Measurements from ENCODE around the gene COPG2.
"Not testable (repeated sequence)": the region's sequence is repeated elsewhere in the genome, so short reads cannot be mapped to it uniquely, and the experiment has no call there.

The COPG2 gene

DNA sequence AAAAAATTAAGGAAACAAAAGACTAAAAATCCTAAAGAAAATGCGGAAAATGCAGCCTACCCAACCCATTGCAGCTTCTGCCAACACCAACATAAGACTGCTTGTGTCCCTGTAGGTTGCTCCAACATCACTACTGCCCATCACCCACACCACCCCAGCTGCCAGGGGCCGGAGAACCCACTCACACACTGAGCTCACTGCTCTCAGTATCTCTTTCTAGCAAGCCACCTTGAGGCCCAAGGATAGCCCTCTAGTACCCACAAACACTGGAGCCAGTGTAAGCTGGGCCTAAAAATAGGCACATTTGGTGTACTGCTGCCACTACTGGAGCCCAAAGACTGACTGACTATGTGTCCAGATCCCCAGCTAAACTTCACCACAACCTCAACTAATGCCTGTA is 109.4 kb downstream of the COPG2 start:
- peaks cover 0 to 9% of the 10 kb centered on the region in 2 donors for H3K36me3 ChIP-seq (ENCODE audit: control insufficient read depth in 1 of 2, insufficient read depth in 2 of 2, low read length in 2 of 2)
- H3K9me3 ChIP-seq (ENCODE audit: control insufficient read depth in 1 of 2, low read length in 2 of 2) = no peaks in the 10 kb centered on the region
- no peak overlapping the region for H3K27ac ChIP-seq (ENCODE audit: low read length)
- no peak overlapping the region for H3K4me3 ChIP-seq (ENCODE audit: low read depth in 1 of 2, low read length in 2 of 2)
- no peaks in the 10 kb centered on the region for H3K4me1 ChIP-seq (ENCODE audit: control insufficient read depth in 1 of 2, insufficient read depth in 2 of 2, low read length in 2 of 2)
- H3K27me3 ChIP-seq (ENCODE audit: low read depth, low read length) = no peaks in the 10 kb centered on the region

DNA sequence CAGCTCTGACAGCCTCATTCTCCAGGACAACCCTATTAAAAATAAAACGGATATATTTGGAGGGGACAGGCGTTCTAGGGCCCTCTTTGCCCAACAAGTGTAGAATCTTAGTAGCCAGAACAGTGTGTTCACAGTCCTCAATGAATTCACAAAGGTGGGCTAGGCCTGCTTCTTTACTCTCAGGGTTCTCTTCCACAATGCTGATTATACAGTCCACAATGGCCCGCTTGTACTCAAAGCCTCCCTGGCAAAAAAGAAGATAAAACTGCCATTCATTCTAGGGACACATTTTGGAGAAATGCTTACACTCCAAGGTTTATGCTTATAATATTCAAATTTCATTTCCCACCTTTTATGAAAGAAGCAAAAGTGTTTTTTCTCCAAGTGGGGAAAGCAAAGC is 114.1 kb downstream of the COPG2 start:
- Histone ChIP-seq H3K4me1 (ENCODE audit: control insufficient read depth in 1 of 2, insufficient read depth in 2 of 2, low read length in 2 of 2) (no peaks in the 10 kb centered on the region), H3K9me3 (ENCODE audit: control insufficient read depth in 1 of 2, low read length in 2 of 2) (no peaks in the 10 kb centered on the region), H3K4me3 (ENCODE audit: low read depth in 1 of 2, low read length in 2 of 2) (no peak overlapping the region), H3K36me3 (ENCODE audit: control insufficient read depth in 1 of 2, insufficient read depth in 2 of 2, low read length in 2 of 2) (no peaks in the 10 kb centered on the region), H3K27me3 (ENCODE audit: low read depth, low read length) (no peaks in the 10 kb centered on the region), H3K27ac (ENCODE audit: low read length) (no peak overlapping the region)

DNA sequence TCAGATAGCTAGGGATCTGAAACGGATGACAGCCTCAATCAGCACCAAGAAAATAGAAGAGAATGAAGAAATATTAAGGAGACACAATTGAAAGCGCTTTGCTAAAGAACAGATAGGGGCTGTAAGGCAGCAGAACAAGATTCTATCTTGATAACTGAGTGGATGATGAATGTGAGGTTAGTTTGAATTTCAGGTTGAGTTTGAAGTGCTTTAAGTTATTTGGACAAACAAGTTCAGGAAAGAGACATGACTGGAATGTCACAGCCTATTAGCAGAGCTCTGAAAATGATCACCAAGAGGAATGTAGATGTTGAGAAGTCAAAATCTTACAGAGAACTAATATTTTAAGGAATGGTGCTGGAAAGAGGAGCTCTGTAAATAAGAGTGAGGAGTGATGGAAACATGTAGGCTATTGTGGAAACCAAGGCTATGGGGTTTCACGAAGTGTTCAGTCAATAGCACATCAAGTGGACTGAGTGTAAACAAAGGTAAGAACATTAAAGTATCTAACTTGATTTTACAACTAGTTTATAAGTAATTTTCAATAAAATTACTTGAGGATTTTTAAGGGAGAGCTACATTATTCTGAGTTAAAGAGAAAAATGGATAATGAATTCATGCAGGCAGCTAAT is 115.0 kb downstream of the COPG2 start:
- Histone ChIP-seq H3K4me1 (ENCODE audit: control insufficient read depth in 1 of 2, insufficient read depth in 2 of 2, low read length in 2 of 2) (no peaks in the 10 kb centered on the region), H3K36me3 (ENCODE audit: control insufficient read depth in 1 of 2, insufficient read depth in 2 of 2, low read length in 2 of 2) (no peaks in the 10 kb centered on the region), H3K27me3 (ENCODE audit: low read depth, low read length) (no peaks in the 10 kb centered on the region), H3K27ac (ENCODE audit: low read length) (no peak overlapping the region), H3K9me3 (ENCODE audit: control insufficient read depth in 1 of 2, low read length in 2 of 2) (no peaks in the 10 kb centered on the region), H3K4me3 (ENCODE audit: low read depth in 1 of 2, low read length in 2 of 2) (no peak overlapping the region)

- Histone ChIP-seq H3K4me1 (ENCODE audit: control insufficient read depth in 1 of 2, insufficient read depth in 2 of 2, low read length in 2 of 2) (no peaks in the 10 kb centered on the region), H3K27ac (ENCODE audit: low read length) (no peak overlapping the region), H3K27me3 (ENCODE audit: low read depth, low read length) (no peaks in the 10 kb centered on the region)
Measured at GRCh38 chr7:130544356-130544755, 124.2 kb downstream of the COPG2 start.

GRCh38 chr7:130543487-130544010 is 125.0 kb downstream of the COPG2 start:
- Histone ChIP-seq H3K4me3 (ENCODE audit: low read depth in 1 of 2, low read length in 2 of 2) (no peak overlapping the region), H3K27ac (ENCODE audit: low read length) (no peak overlapping the region), H3K36me3 (ENCODE audit: control insufficient read depth in 1 of 2, insufficient read depth in 2 of 2, low read length in 2 of 2) (peaks cover 0 to 18% of the 10 kb centered on the region in 2 donors), H3K9me3 (ENCODE audit: control insufficient read depth in 1 of 2, low read length in 2 of 2) (no peaks in the 10 kb centered on the region), H3K27me3 (ENCODE audit: low read depth, low read length) (no peaks in the 10 kb centered on the region), H3K4me1 (ENCODE audit: control insufficient read depth in 1 of 2, insufficient read depth in 2 of 2, low read length in 2 of 2) (no peaks in the 10 kb centered on the region)

More at GRCh38 chr7:130544356-130544755, 124.2 kb downstream of the COPG2 start:
- H3K4me3 ChIP-seq (ENCODE audit: low read depth in 1 of 2, low read length in 2 of 2) = no peak overlapping the region
- no peaks in the 10 kb centered on the region for H3K9me3 ChIP-seq (ENCODE audit: control insufficient read depth in 1 of 2, low read length in 2 of 2)
- peaks cover 0 to 13% of the 10 kb centered on the region in 2 donors for H3K36me3 ChIP-seq (ENCODE audit: control insufficient read depth in 1 of 2, insufficient read depth in 2 of 2, low read length in 2 of 2)

- not testable (repeated sequence) for H3K4me1 ChIP-seq (ENCODE audit: control insufficient read depth in 1 of 2, insufficient read depth in 2 of 2, low read length in 2 of 2); H3K27ac ChIP-seq (ENCODE audit: low read length); H3K27me3 ChIP-seq (ENCODE audit: low read depth, low read length); H3K9me3 ChIP-seq (ENCODE audit: control insufficient read depth in 1 of 2, low read length in 2 of 2); H3K4me3 ChIP-seq (ENCODE audit: low read depth in 1 of 2, low read length in 2 of 2)
- H3K36me3 ChIP-seq (ENCODE audit: control insufficient read depth in 1 of 2, insufficient read depth in 2 of 2, low read length in 2 of 2) = peaks cover 0 to 19% of the 10 kb centered on the region in 2 donors
Measured at GRCh38 chr7:130542297-130542696, 126.3 kb downstream of the COPG2 start.

GRCh38 chr7:130541287-130541686 is 127.3 kb downstream of the COPG2 start:
- H3K9me3 ChIP-seq (ENCODE audit: control insufficient read depth in 1 of 2, low read length in 2 of 2); H3K27ac ChIP-seq (ENCODE audit: low read length); H3K4me1 ChIP-seq (ENCODE audit: control insufficient read depth in 1 of 2, insufficient read depth in 2 of 2, low read length in 2 of 2); H3K27me3 ChIP-seq (ENCODE audit: low read depth, low read length); H3K4me3 ChIP-seq (ENCODE audit: low read depth in 1 of 2, low read length in 2 of 2): not testable (repeated sequence)
- H3K36me3 ChIP-seq (ENCODE audit: control insufficient read depth in 1 of 2, insufficient read depth in 2 of 2, low read length in 2 of 2) = peaks cover 0 to 19% of the 10 kb centered on the region in 2 donors

DNA sequence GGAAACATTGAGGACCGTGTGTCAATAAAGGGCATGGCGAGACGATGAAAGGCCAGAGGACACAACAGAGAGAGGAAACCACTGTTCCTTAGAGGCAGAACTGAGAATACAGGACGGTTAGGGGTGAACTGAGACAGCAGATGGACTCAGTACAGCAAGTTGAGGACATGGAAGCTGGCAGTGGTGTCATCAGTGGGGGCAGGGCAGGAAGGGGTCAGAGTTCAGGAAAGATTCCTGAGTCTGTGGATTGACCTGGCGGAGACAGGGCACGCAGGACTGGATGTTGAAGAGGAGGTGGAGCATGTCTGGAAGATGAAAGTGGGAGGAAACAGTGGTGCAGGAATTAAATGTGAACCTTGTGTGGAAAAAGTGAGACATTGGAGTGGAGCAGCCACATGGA is 130.7 kb downstream of the COPG2 start:
- not testable (repeated sequence) for H3K9me3 ChIP-seq (ENCODE audit: control insufficient read depth in 1 of 2, low read length in 2 of 2); H3K4me3 ChIP-seq (ENCODE audit: low read depth in 1 of 2, low read length in 2 of 2); H3K4me1 ChIP-seq (ENCODE audit: control insufficient read depth in 1 of 2, insufficient read depth in 2 of 2, low read length in 2 of 2); H3K27ac ChIP-seq (ENCODE audit: low read length); H3K27me3 ChIP-seq (ENCODE audit: low read depth, low read length); H3K36me3 ChIP-seq (ENCODE audit: control insufficient read depth in 1 of 2, insufficient read depth in 2 of 2, low read length in 2 of 2)

DNA sequence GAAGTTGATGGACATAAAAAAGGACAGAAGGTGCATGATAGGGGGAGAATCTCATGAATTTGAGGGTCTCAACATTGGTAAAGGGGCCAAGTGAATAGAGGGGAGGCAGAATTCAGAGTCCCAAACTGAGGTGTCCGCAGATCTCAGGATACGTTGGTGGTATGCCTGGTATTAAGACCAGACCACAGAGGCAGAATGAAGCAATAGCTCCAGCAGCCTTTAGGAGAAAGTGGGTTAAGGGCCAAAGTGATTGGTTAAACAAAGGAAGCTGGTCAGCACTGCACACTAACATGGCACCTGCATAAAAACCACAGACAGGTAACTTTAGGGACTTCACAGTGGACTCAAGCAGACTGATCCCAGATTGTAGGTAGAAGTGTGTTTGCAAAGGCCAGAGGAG is 139.1 kb downstream of the COPG2 start:
- no peaks in the 10 kb centered on the region for H3K27me3 ChIP-seq (ENCODE audit: low read depth, low read length)
- no peaks in the 10 kb centered on the region for H3K9me3 ChIP-seq (ENCODE audit: control insufficient read depth in 1 of 2, low read length in 2 of 2)
- no peak overlapping the region for H3K27ac ChIP-seq (ENCODE audit: low read length)
- H3K36me3 ChIP-seq (ENCODE audit: control insufficient read depth in 1 of 2, insufficient read depth in 2 of 2, low read length in 2 of 2) = peaks cover 3 to 35% of the 10 kb centered on the region in 2 donors
- H3K4me1 ChIP-seq (ENCODE audit: control insufficient read depth in 1 of 2, insufficient read depth in 2 of 2, low read length in 2 of 2) = no peaks in the 10 kb centered on the region
- no peak overlapping the region for H3K4me3 ChIP-seq (ENCODE audit: low read depth in 1 of 2, low read length in 2 of 2)

GRCh38 chr7:130527752-130528355 is 140.7 kb downstream of the COPG2 start:
- not testable (repeated sequence) for H3K27ac ChIP-seq (ENCODE audit: low read length); H3K4me1 ChIP-seq (ENCODE audit: control insufficient read depth in 1 of 2, insufficient read depth in 2 of 2, low read length in 2 of 2); H3K9me3 ChIP-seq (ENCODE audit: control insufficient read depth in 1 of 2, low read length in 2 of 2); H3K27me3 ChIP-seq (ENCODE audit: low read depth, low read length); H3K4me3 ChIP-seq (ENCODE audit: low read depth in 1 of 2, low read length in 2 of 2)
- H3K36me3 ChIP-seq (ENCODE audit: control insufficient read depth in 1 of 2, insufficient read depth in 2 of 2, low read length in 2 of 2) = peaks cover 3 to 33% of the 10 kb centered on the region in 2 donors

DNA sequence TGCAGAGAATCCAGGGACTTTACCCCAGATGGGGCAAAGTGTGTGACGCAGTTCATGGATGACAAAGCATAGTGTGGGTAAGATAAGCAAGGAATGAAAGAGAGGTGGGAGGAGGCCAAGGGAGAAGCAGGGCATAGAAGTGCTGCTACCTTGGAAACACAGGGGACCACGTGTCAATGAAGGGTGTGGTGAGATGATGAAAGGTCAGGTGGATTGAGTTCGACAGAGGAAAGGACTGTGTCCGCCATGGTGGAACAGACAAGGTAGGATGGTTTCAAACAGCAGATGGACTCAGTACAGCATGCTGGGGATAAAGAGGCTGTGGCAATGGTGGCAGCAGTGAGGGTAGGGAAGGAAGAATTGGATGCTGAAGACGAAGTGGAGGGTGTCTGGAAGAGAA is 143.9 kb downstream of the COPG2 start:
- H3K27me3 ChIP-seq (ENCODE audit: low read depth, low read length) = no peaks in the 10 kb centered on the region
- H3K9me3 ChIP-seq (ENCODE audit: control insufficient read depth in 1 of 2, low read length in 2 of 2) = no peaks in the 10 kb centered on the region
- no peaks in the 10 kb centered on the region for H3K4me1 ChIP-seq (ENCODE audit: control insufficient read depth in 1 of 2, insufficient read depth in 2 of 2, low read length in 2 of 2)
- H3K36me3 ChIP-seq (ENCODE audit: control insufficient read depth in 1 of 2, insufficient read depth in 2 of 2, low read length in 2 of 2) = peaks cover 3 to 16% of the 10 kb centered on the region in 2 donors
- no peak overlapping the region for H3K4me3 ChIP-seq (ENCODE audit: low read depth in 1 of 2, low read length in 2 of 2)
- no peak overlapping the region for H3K27ac ChIP-seq (ENCODE audit: low read length)
